GM23338 (cell line): ENCODE data around the gene ATP9B. TPM values are rescaled to one million over a fixed set of nuclear protein-coding genes. Genes with fewer than 3 reads are reported as not detected.

ENCODE experiments used
- ATAC-seq: fragments of 200-7000 bp; cut with Tn5 transposase; 3 replicates; pipeline ENCODE4 v1.9.1; 2020
- DNase-seq: peaks from one replicate; pipeline ENCODE4 v3.0.0-alpha.2; 2015; ENCODE audit warnings: low spot score
- H2AFZ ChIP-seq: fragments of 200-600 bp; sonication (generic); 2 replicates; pipeline ENCODE4 v1.8.0; 2016; ENCODE audit warnings: antibody characterized with exemption, mild to moderate bottlenecking, moderate library complexity
- H3F3A ChIP-seq: fragments of 200-600 bp; sonication (generic); replicated peaks from 2 replicates; pipeline ENCODE4 v1.8.0; 2017; ENCODE audit warnings: antibody characterized with exemption, mixed run types, low read depth
- H3K27ac ChIP-seq: fragments of 200-600 bp; sonication (generic); 2 replicates; pipeline ENCODE4 v1.6.1; 2016; ENCODE audit warnings: low read depth
- H3K27me3 ChIP-seq: fragments of 200-600 bp; sonication (generic); 2 replicates; pipeline ENCODE4 v1.8.0; 2016; ENCODE audit warnings: mild to moderate bottlenecking, mixed run types, moderate library complexity; ENCODE audit not compliant: insufficient read depth
- H3K36me3 ChIP-seq: fragments of 200-600 bp; sonication (generic); 2 replicates; pipeline ENCODE4 v1.8.0; 2016; ENCODE audit warnings: mild to moderate bottlenecking; ENCODE audit not compliant: insufficient read depth
- H3K4me1 ChIP-seq: fragments of 200-600 bp; sonication (generic); 2 replicates; pipeline ENCODE4 v1.8.0; 2016; ENCODE audit warnings: mild to moderate bottlenecking, moderate library complexity; ENCODE audit not compliant: insufficient read depth
- H3K4me2 ChIP-seq: fragments of 200-600 bp; sonication (generic); 2 replicates; pipeline ENCODE4 v1.7.1; 2017; ENCODE audit warnings: mixed run types
- H3K4me3 ChIP-seq: fragments of 200-600 bp; sonication (generic); 2 replicates; pipeline ENCODE4 v1.6.1; 2016; ENCODE audit warnings: mixed run types
- H3K79me2 ChIP-seq: fragments of 200-600 bp; sonication (generic); replicated peaks from 2 replicates; pipeline ENCODE4 v1.8.0; 2017; ENCODE audit warnings: mild to moderate bottlenecking; ENCODE audit not compliant: insufficient read depth
- H3K9me2 ChIP-seq: fragments of 200-600 bp; sonication (generic); 2 replicates; pipeline ENCODE4 v1.8.0; 2017; ENCODE audit not compliant: insufficient read depth
- H4K20me1 ChIP-seq: fragments of 200-600 bp; sonication (generic); replicated peaks from 2 replicates; pipeline ENCODE4 v1.8.0; 2017; ENCODE audit warnings: mild to moderate bottlenecking; ENCODE audit not compliant: insufficient read depth
- H3K27ac Mint-ChIP-seq: 2 replicates; pipeline ENCODE4 v1.8.0; 2020; ENCODE audit warnings: inconsistent platforms, mild to moderate bottlenecking, moderate library complexity, mixed read lengths
- H3K27me3 Mint-ChIP-seq: 3 replicates; pipeline ENCODE4 v1.8.0; 2022; ENCODE audit warnings: low read depth, mild to moderate bottlenecking, moderate library complexity, mixed read lengths, inconsistent platforms; ENCODE audit not compliant: insufficient read depth, poor library complexity
- H3K36me3 Mint-ChIP-seq: 3 replicates; pipeline ENCODE4 v1.8.0; 2021; ENCODE audit warnings: low read depth, mild to moderate bottlenecking, inconsistent platforms, moderate library complexity, mixed read lengths
- H3K4me1 Mint-ChIP-seq: 3 replicates; pipeline ENCODE4 v1.8.0; 2020; ENCODE audit warnings: mild to moderate bottlenecking, inconsistent platforms, mixed read lengths
- H3K4me3 Mint-ChIP-seq: 3 replicates; pipeline ENCODE4 v1.8.0; 2021; ENCODE audit warnings: moderate library complexity, mild to moderate bottlenecking, inconsistent platforms, mixed read lengths
- H3K9me3 Mint-ChIP-seq: 3 replicates; pipeline ENCODE4 v1.8.0; 2020; ENCODE audit warnings: moderate library complexity, mild to moderate bottlenecking, inconsistent platforms, mixed read lengths
- CREB1 ChIP-seq: fragments of 250-450 bp; sonication (Bioruptor Pico); IDR thresholded peaks from 2 replicates; pipeline ENCODE4 v1.5.0; 2020; ENCODE audit warnings: low read depth, mild to moderate bottlenecking, moderate library complexity
- EZH2 ChIP-seq: fragments of 200-600 bp; sonication (generic); IDR thresholded peaks from one replicate; pipeline ENCODE4 v1.8.0; 2017; ENCODE audit warnings: antibody characterized with exemption, mild to moderate bottlenecking, low read depth; ENCODE audit not compliant: unreplicated experiment
- EZH2phosphoT487 ChIP-seq: fragments of 200-600 bp; sonication (generic); IDR thresholded peaks from one replicate; pipeline ENCODE4 v1.8.1; 2018; ENCODE audit warnings: antibody characterized with exemption; ENCODE audit not compliant: unreplicated experiment
- JUNB ChIP-seq: IDR thresholded peaks from one replicate; pipeline ENCODE4 v1.6.1; 2016; ENCODE audit warnings: antibody characterized with exemption; ENCODE audit not compliant: unreplicated experiment
- NANOG ChIP-seq: IDR thresholded peaks from 2 replicates; pipeline ENCODE4 v1.6.1; 2016; ENCODE audit warnings: antibody characterized with exemption, borderline replicate concordance
- POLR2AphosphoS5 ChIP-seq: IDR thresholded peaks from 2 replicates; pipeline ENCODE4 v1.6.1; 2016; ENCODE audit warnings: antibody characterized with exemption, low read depth
- STAT1 ChIP-seq: IDR thresholded peaks from one replicate; pipeline ENCODE4 v1.6.1; 2016; ENCODE audit warnings: antibody characterized with exemption; ENCODE audit not compliant: unreplicated experiment
- polyA plus RNA-seq: library from polyadenylated mRNA; unstranded; fragments of >200 nt; fragmentation: Nextera tagmentation; extraction: Ambion mirVana; gene quantifications from 2 replicates; pipeline ENCODE4 v1.2.1, GENCODE V29; 2016
- total RNA-seq: library from RNA; depleted of rRNA; stranded (reverse); fragments of >200 nt; shearing (Covaris generic); gene quantifications from 2 replicates; pipeline ENCODE4 v1.2.3, GENCODE V29; 2014
- TF ChIP-seq, protein P1 (sequence below): IDR thresholded peaks from 2 replicates; pipeline ENCODE4 v1.6.1; 2016; ENCODE audit warnings: antibody characterized with exemption
- TF ChIP-seq, protein P2 (sequence below), 2 experiments: fragments of 200-600 bp in 1 of 2; sonication (generic) in 1 of 2; conservative IDR thresholded peaks; 2 replicates each; pipeline versions ENCODE4 v1.5.1 to v1.6.1; 2016 to 2017; ENCODE audit warnings: antibody characterized with exemption in 2 of 2, low read depth in 2 of 2, mild to moderate bottlenecking in 2 of 2, moderate library complexity in 1 of 2
- TF ChIP-seq, protein P3 (sequence below): fragments of 250-450 bp; sonication (Bioruptor Pico); IDR thresholded peaks from 2 replicates; pipeline ENCODE4 v1.5.0; 2020; ENCODE audit warnings: mild to moderate bottlenecking, moderate library complexity

ATP9B gene
- total and polyA plus RNA-seq, 2 experiments from 2014 or later, result 14.2 to 25.6 TPM

DNA sequence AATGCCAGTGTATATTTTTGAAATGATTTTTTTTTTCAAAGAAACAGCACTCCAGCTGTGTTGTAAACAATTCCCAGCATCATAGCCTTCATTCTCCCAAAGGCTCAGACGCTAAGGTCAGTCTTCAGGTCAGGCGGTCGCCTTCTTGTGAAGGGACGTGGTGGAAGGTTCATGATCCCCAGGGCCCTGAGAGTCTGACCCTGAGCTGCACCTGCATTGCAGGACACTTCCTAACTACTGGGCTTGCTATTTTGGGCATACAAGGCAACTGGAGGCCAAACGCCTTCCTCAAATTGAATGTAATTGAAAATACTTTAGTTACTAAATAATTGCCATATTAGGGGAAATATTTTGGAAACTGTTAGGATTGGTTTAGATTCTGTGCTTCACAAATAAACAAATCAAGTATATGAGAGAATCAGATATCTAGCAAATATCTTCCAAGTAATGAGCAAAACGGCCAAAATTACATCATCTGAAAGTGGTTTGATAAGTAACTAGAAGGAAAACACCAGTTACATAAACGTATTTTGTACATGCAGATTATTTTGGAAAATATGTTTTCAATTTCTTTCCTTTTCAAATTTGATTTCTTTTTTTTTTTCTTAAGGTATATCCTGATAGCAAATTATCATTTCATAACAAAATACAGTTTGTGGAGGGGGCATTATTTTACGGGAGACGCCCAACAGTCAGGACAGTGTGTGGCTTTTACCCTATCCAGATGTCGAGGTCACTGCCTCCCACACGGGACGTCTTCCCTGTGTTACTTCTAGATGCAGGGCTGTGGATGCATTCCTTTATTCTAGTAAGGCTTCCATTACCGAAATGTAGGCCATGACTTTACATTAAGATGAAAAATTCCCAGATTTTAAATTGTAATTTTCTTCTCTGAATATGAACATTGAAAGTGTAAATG lies 136.0 kb downstream of the ATP9B start:
- Histone ChIP-seq H3K79me2 (no peaks in the 10 kb centered on the region), H4K20me1 (no peaks in the 10 kb centered on the region; the same call in 1 of the 2 replicates), H3K9me2 (no peaks in the 10 kb centered on the region), H3K4me3 (no peak overlapping the region), H3K36me3 (no peaks in the 10 kb centered on the region), H3K27me3 (no peaks in the 10 kb centered on the region), H3F3A (no peaks in the 10 kb centered on the region), H3K4me1 (no peaks in the 10 kb centered on the region), H3K27ac (no peak overlapping the region), H2AFZ (no peak overlapping the region), H3K4me2 (no peak overlapping the region)
- no peak for DNase-seq
- Mint-ChIP-seq H3K9me3 (peaks cover 6% of the 10 kb centered on the region), H3K27me3 (peaks cover 4% of the 10 kb centered on the region), H3K4me3 (no peak overlapping the region), H3K36me3 (peaks cover 15% of the 10 kb centered on the region), H3K27ac (no peak overlapping the region), H3K4me1 (no peaks in the 10 kb centered on the region; the same call in 2 of the 3 replicates)
- no peak for TF ChIP-seq EZH2
- no peak for TF ChIP-seq POLR2AphosphoS5
- no peak for TF ChIP-seq CREB1 (CRISPR knock-in tag)
- no peak for TF ChIP-seq EZH2phosphoT487
- TF ChIP-seq, protein P1, sequence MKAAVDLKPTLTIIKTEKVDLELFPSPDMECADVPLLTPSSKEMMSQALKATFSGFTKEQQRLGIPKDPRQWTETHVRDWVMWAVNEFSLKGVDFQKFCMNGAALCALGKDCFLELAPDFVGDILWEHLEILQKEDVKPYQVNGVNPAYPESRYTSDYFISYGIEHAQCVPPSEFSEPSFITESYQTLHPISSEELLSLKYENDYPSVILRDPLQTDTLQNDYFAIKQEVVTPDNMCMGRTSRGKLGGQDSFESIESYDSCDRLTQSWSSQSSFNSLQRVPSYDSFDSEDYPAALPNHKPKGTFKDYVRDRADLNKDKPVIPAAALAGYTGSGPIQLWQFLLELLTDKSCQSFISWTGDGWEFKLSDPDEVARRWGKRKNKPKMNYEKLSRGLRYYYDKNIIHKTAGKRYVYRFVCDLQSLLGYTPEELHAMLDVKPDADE, result no peak
- TF ChIP-seq STAT1, result no peak
- ATAC-seq, result no peak

DNA sequence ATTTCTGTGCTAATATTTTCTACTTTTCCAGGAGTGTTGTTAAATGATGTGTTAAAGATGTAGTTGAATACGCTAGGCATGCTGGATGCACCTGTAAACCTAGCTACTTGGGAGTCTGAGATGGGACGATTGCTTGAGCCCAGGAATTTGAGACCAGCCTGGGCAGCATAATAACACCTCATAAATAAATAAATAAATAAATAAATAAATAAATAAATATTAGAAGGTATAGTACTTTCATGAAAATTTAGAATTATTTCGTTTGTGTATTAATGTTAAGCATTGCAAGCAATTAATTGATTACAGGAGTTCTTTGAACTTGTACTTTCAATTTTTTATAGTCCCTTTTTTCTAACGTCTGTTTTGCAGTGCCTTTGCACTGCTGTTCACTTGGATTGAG lies 137.2 kb downstream of the ATP9B start:
- H3K36me3 Mint-ChIP-seq, result peaks cover 9% of the 10 kb centered on the region; the same call in 2 of the 3 replicates
- no peaks in the 10 kb centered on the region for H3K27me3 ChIP-seq
- H3F3A ChIP-seq, result no peaks in the 10 kb centered on the region
- H3K4me2 ChIP-seq, result no peak overlapping the region
- H3K4me1 ChIP-seq, result no peaks in the 10 kb centered on the region
- no peaks in the 10 kb centered on the region for H3K36me3 ChIP-seq
- H3K27me3 Mint-ChIP-seq, result no peaks in the 10 kb centered on the region
- no peaks in the 10 kb centered on the region for H3K9me2 ChIP-seq
- H3K4me3 ChIP-seq, result no peak overlapping the region
- H4K20me1 ChIP-seq, result peaks cover 4% of the 10 kb centered on the region
- no peaks in the 10 kb centered on the region; the same call in 2 of the 3 replicates for H3K4me1 Mint-ChIP-seq
- H3K4me3 Mint-ChIP-seq, result no peak overlapping the region
- H3K9me3 Mint-ChIP-seq, result no peaks in the 10 kb centered on the region
- H3K79me2 ChIP-seq, result no peaks in the 10 kb centered on the region; the same call in 1 of the 2 replicates
- H2AFZ ChIP-seq, result no peak overlapping the region
- ATAC-seq, result no peak
- DNase-seq, result no peak
- no peak overlapping the region for H3K27ac Mint-ChIP-seq
- no peak overlapping the region for H3K27ac ChIP-seq
- TF ChIP-seq POLR2AphosphoS5, result no peak
- TF ChIP-seq NANOG, result no peak
- no peak for TF ChIP-seq EZH2phosphoT487
- TF ChIP-seq JUNB, result no peak
- no peak for TF ChIP-seq EZH2
- TF ChIP-seq, protein P2, sequence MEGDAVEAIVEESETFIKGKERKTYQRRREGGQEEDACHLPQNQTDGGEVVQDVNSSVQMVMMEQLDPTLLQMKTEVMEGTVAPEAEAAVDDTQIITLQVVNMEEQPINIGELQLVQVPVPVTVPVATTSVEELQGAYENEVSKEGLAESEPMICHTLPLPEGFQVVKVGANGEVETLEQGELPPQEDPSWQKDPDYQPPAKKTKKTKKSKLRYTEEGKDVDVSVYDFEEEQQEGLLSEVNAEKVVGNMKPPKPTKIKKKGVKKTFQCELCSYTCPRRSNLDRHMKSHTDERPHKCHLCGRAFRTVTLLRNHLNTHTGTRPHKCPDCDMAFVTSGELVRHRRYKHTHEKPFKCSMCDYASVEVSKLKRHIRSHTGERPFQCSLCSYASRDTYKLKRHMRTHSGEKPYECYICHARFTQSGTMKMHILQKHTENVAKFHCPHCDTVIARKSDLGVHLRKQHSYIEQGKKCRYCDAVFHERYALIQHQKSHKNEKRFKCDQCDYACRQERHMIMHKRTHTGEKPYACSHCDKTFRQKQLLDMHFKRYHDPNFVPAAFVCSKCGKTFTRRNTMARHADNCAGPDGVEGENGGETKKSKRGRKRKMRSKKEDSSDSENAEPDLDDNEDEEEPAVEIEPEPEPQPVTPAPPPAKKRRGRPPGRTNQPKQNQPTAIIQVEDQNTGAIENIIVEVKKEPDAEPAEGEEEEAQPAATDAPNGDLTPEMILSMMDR (conservative IDR thresholded peaks at IDR 0.05; ENCODE audit: low read depth in 2 of 2), result no peak
- TF ChIP-seq CREB1 (CRISPR knock-in tag), result no peak
- TF ChIP-seq STAT1, result no peak
- TF ChIP-seq, protein P3, sequence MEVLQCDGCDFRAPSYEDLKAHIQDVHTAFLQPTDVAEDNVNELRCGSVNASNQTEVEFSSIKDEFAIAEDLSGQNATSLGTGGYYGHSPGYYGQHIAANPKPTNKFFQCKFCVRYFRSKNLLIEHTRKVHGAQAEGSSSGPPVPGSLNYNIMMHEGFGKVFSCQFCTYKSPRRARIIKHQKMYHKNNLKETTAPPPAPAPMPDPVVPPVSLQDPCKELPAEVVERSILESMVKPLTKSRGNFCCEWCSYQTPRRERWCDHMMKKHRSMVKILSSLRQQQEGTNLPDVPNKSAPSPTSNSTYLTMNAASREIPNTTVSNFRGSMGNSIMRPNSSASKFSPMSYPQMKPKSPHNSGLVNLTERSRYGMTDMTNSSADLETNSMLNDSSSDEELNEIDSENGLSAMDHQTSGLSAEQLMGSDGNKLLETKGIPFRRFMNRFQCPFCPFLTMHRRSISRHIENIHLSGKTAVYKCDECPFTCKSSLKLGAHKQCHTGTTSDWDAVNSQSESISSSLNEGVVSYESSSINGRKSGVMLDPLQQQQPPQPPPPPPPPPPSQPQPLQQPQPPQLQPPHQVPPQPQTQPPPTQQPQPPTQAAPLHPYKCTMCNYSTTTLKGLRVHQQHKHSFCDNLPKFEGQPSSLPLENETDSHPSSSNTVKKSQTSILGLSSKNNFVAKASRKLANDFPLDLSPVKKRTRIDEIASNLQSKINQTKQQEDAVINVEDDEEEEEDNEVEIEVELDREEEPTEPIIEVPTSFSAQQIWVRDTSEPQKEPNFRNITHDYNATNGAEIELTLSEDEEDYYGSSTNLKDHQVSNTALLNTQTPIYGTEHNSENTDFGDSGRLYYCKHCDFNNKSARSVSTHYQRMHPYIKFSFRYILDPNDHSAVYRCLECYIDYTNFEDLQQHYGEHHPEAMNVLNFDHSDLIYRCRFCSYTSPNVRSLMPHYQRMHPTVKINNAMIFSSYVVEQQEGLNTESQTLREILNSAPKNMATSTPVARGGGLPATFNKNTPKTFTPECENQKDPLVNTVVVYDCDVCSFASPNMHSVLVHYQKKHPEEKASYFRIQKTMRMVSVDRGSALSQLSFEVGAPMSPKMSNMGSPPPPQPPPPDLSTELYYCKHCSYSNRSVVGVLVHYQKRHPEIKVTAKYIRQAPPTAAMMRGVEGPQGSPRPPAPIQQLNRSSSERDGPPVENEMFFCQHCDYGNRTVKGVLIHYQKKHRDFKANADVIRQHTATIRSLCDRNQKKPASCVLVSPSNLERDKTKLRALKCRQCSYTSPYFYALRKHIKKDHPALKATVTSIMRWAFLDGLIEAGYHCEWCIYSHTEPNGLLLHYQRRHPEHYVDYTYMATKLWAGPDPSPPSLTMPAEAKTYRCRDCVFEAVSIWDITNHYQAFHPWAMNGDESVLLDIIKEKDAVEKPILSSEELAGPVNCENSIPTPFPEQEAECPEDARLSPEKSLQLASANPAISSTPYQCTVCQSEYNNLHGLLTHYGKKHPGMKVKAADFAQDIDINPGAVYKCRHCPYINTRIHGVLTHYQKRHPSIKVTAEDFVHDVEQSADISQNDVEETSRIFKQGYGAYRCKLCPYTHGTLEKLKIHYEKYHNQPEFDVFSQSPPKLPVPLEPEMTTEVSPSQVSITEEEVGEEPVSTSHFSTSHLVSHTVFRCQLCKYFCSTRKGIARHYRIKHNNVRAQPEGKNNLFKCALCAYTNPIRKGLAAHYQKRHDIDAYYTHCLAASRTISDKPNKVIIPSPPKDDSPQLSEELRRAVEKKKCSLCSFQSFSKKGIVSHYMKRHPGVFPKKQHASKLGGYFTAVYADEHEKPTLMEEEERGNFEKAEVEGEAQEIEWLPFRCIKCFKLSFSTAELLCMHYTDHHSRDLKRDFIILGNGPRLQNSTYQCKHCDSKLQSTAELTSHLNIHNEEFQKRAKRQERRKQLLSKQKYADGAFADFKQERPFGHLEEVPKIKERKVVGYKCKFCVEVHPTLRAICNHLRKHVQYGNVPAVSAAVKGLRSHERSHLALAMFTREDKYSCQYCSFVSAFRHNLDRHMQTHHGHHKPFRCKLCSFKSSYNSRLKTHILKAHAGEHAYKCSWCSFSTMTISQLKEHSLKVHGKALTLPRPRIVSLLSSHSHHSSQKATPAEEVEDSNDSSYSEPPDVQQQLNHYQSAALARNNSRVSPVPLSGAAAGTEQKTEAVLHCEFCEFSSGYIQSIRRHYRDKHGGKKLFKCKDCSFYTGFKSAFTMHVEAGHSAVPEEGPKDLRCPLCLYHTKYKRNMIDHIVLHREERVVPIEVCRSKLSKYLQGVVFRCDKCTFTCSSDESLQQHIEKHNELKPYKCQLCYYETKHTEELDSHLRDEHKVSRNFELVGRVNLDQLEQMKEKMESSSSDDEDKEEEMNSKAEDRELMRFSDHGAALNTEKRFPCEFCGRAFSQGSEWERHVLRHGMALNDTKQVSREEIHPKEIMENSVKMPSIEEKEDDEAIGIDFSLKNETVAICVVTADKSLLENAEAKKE (CRISPR knock-in tag), result no peak
